ENCODE measurements around the gene USP46. TPM values are rescaled to one million over a fixed set of nuclear protein-coding genes. Genes with fewer than 3 reads are reported as not detected.

Gene USP46
- total RNA-seq, 4 donors from 2014 or later, result 7.4 to 19.8 (median 9.4) TPM

GRCh38 chr4:52578951-52579350, 80.2 kb downstream of the USP46 start:
- DNase-seq, result no peak
- Histone ChIP-seq H3K4me3 (no peak overlapping the region), H3K9me3 (no peaks in the 10 kb centered on the region), H3K36me3 (no peaks in the 10 kb centered on the region), H3K27me3 (no peaks in the 10 kb centered on the region), H3K4me1 (no peaks in the 10 kb centered on the region), H3K27ac (no peak overlapping the region)
- TF ChIP-seq CTCF (IDR thresholded peaks at IDR 0.05) (no peak), POLR2A (IDR thresholded peaks at IDR 0.05) (no peak)

GRCh38 chr4:52577624-52577962, 81.5 kb downstream of the USP46 start:
- no peak overlapping the region for H3K4me3 ChIP-seq
- DNase-seq, result no peak
- H3K27me3 ChIP-seq, result no peaks in the 10 kb centered on the region
- H3K9me3 ChIP-seq, result no peaks in the 10 kb centered on the region
- H3K27ac ChIP-seq, result no peak overlapping the region
- H3K36me3 ChIP-seq, result no peaks in the 10 kb centered on the region
- no peaks in the 10 kb centered on the region for H3K4me1 ChIP-seq
- TF ChIP-seq POLR2A (IDR thresholded peaks at IDR 0.05), result no peak
- TF ChIP-seq CTCF (IDR thresholded peaks at IDR 0.05), result no peak

GRCh38 chr4:52576961-52577623, 82.0 kb downstream of the USP46 start:
- Histone ChIP-seq H3K27ac (no peak overlapping the region), H3K27me3 (no peaks in the 10 kb centered on the region), H3K4me1 (no peaks in the 10 kb centered on the region), H3K4me3 (no peak overlapping the region), H3K9me3 (no peaks in the 10 kb centered on the region), H3K36me3 (no peaks in the 10 kb centered on the region)
- DNase-seq, result no peak
- TF ChIP-seq CTCF (IDR thresholded peaks at IDR 0.05) (no peak), POLR2A (IDR thresholded peaks at IDR 0.05) (no peak)

GRCh38 chr4:52576326-52576725, 82.8 kb downstream of the USP46 start:
- Histone ChIP-seq H3K9me3 (no peaks in the 10 kb centered on the region), H3K4me3 (no peak overlapping the region), H3K4me1 (no peaks in the 10 kb centered on the region), H3K27me3 (no peaks in the 10 kb centered on the region), H3K27ac (no peak overlapping the region), H3K36me3 (no peaks in the 10 kb centered on the region)
- DNase-seq, result no peak
- TF ChIP-seq POLR2A (IDR thresholded peaks at IDR 0.05), result no peak
- no peak for TF ChIP-seq CTCF (IDR thresholded peaks at IDR 0.05)

- H3K9me3 ChIP-seq, result no peaks in the 10 kb centered on the region
- no peaks in the 10 kb centered on the region for H3K27me3 ChIP-seq
- no peak overlapping the region for H3K27ac ChIP-seq
- DNase-seq, result no peak
- H3K4me1 ChIP-seq, result no peaks in the 10 kb centered on the region
- no peak overlapping the region for H3K4me3 ChIP-seq
- TF ChIP-seq CTCF (IDR thresholded peaks at IDR 0.05), result no peak
- no peak for TF ChIP-seq POLR2A (IDR thresholded peaks at IDR 0.05)
- H3K36me3 ChIP-seq, result no peaks in the 10 kb centered on the region
Measured at GRCh38 chr4:52575406-52575805, 83.7 kb downstream of the USP46 start.

- no peak overlapping the region for H3K27ac ChIP-seq
- H3K27me3 ChIP-seq, result no peaks in the 10 kb centered on the region
- no peaks in the 10 kb centered on the region for H3K9me3 ChIP-seq
- TF ChIP-seq CTCF (IDR thresholded peaks at IDR 0.05), result no peak
- DNase-seq, result no peak
- H3K36me3 ChIP-seq, result no peaks in the 10 kb centered on the region
- no peak overlapping the region for H3K4me3 ChIP-seq
- no peaks in the 10 kb centered on the region for H3K4me1 ChIP-seq
Measured at GRCh38 chr4:52574036-52574435, 85.1 kb downstream of the USP46 start.

Data from Peyer's patch (tissue), 4 donors.